AG04450 (cell line): ENCODE results near the gene ACAN. TPM values are rescaled to one million over a fixed set of nuclear protein-coding genes. Genes with fewer than 3 reads are reported as not detected.

Source experiments
- CTCF ChIA-PET: fragments of 300-600, 350-600 bp; formaldehyde crosslinking; extraction: SDS; loops from one replicate; lab custom pipeline; 2022; ENCODE audit warnings: antibody characterized with exemption, inconsistent platforms; lab: Charles Lee
- POLR2A ChIA-PET: fragments of 350-600 bp; formaldehyde crosslinking; extraction: SDS; loops from one replicate; lab custom pipeline; 2021; ENCODE audit warnings: antibody characterized with exemption, inconsistent platforms; lab: Yijun Ruan, JAX
- DNase-seq: peaks from one replicate; pipeline ENCODE4 v3.0.0-alpha.2; 2011; ENCODE audit warnings: low read depth, low spot score
- H3K27ac ChIP-seq: one replicate; pipeline ENCODE4 v1.5.1; 2012; ENCODE audit warnings: low read depth, low read length, control low read depth
- H3K27me3 ChIP-seq: one replicate; pipeline ENCODE4 v1.6.0; 2012; ENCODE audit warnings: low read length; ENCODE audit not compliant: control insufficient read depth, insufficient read depth
- H3K4me3 ChIP-seq: 2 replicates; pipeline ENCODE4 v1.5.1; 2011; ENCODE audit warnings: mild to moderate bottlenecking, low read depth, low read length, control low read depth
- H3K9me3 ChIP-seq: 2 replicates; pipeline ENCODE4 v1.5.1; 2012; ENCODE audit warnings: low read length; ENCODE audit not compliant: control insufficient read depth, insufficient read depth
- CTCF ChIP-seq: IDR thresholded peaks from 2 replicates; pipeline ENCODE4 v1.5.1; 2011; ENCODE audit warnings: low read depth, low read length, control low read depth, inconsistent platforms
- polyA plus RNA-seq: library from polyadenylated mRNA; depleted of rRNA; stranded (reverse); fragments of >200 nt; gene quantifications from 2 replicates; pipeline ENCODE4 v1.2.3, GENCODE V29; 2011

ACAN gene
- polyA plus RNA-seq, 1 experiment, result 0.20 TPM

- Histone ChIP-seq H3K27ac (no peak overlapping the region), H3K4me3 (no peak overlapping the region), H3K27me3 (peaks cover 7% of the 10 kb centered on the region), H3K9me3 (no peaks in the 10 kb centered on the region)
- ChIA-PET CTCF (no interaction called here), POLR2A (no interaction called here)
- TF ChIP-seq CTCF, result no peak
- no peak for DNase-seq
These were observed 20.8 kb upstream of the ACAN start for GRCh38 chr15:88782465-88782864.

GRCh38 chr15:88785217-88785616, 18.0 kb upstream of the ACAN start:
- Histone ChIP-seq H3K27ac (no peak overlapping the region), H3K4me3 (no peak overlapping the region), H3K9me3 (no peaks in the 10 kb centered on the region), H3K27me3 (peaks cover 12% of the 10 kb centered on the region)
- POLR2A ChIA-PET, result no interaction called here
- DNase-seq, result no peak
- no peak for TF ChIP-seq CTCF
- CTCF ChIA-PET, result no interaction called here

DNA sequence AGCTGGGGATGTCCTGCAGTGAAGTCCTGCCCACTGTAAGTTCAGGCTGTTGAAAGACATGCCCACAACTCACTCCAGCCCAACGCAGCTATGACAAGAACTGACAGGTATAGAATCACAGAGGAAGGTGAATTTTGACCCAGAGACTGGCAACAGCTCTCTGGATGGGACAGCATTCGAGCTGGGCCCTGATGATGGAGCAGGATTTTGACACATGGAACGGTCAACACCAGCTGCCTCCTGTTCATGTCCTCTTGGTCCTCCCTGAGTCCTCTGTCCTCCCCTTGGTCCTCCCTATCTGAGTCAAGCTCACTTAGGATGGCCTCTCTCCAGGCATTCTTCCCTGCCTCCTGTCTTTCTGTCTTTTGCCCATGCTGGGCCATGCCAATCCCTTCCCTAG, 15.2 kb upstream of the ACAN start:
- TF ChIP-seq CTCF, result no peak
- Histone ChIP-seq H3K27ac (no peak overlapping the region), H3K27me3 (peaks cover 20% of the 10 kb centered on the region), H3K9me3 (no peaks in the 10 kb centered on the region), H3K4me3 (no peak overlapping the region)
- ChIA-PET CTCF (no interaction called here), POLR2A (no interaction called here)
- no peak for DNase-seq

DNA sequence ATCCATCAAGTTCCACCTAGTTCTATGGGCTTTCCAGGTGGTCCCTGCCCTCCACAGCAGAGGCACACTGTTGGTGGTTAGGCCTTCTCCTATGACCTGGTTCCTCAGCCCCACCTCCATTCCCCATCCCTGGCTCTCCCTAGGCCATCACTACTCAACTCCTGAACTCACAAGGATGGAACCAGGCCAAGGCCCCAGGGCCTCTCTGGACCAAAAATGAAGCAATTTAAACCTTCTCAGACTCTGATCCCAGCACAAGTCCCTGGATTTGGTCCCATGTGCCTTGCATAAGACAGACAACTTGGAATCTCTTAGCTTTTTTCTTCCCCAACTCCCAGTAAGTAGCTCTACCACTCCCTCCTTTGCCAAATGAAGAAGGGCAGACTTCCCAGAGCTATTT, 14.4 kb upstream of the ACAN start:
- H3K4me3 ChIP-seq, result no peak overlapping the region

DNA sequence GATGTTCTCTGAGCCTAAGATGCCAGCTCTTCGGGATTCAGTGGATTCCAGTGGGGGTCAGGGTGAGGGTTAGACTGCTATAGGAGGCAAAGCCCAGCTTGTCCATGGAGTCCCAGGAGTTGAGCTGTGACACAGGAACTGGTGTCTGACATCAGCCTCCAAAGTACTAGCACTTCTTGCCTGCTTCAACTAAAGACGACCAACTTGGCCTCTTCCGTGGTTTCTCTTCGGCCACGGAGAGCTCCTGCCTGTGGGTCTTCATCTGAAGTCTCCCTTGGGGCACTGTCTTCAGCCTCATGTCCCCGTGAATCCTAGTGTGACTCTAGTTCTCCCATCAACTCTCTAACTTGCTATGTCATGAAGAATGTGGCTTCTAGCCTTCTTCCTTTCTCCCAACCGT, 12.8 kb upstream of the ACAN start:
- ChIA-PET POLR2A (no interaction called here), CTCF (no interaction called here)
- H3K27ac ChIP-seq, result no peak overlapping the region
- H3K27me3 ChIP-seq, result peaks cover 39% of the 10 kb centered on the region
- H3K9me3 ChIP-seq, result no peaks in the 10 kb centered on the region
- no peak overlapping the region for H3K4me3 ChIP-seq
- no peak for TF ChIP-seq CTCF
- DNase-seq, result no peak

More for the DNA sequence above, 14.4 kb upstream of the ACAN start:
- POLR2A ChIA-PET, result no interaction called here
- DNase-seq, result no peak
- TF ChIP-seq CTCF, result no peak
- Histone ChIP-seq H3K9me3 (no peaks in the 10 kb centered on the region), H3K27ac (no peak overlapping the region), H3K27me3 (peaks cover 27% of the 10 kb centered on the region)
- CTCF ChIA-PET, result no interaction called here
